Ovary (tissue), 9 donors: ENCODE results near the gene CTNNAL1. TPM values are rescaled to one million over a fixed set of nuclear protein-coding genes. Genes with fewer than 3 reads are reported as not detected.
"Not testable (repeated sequence)": the region's sequence is repeated elsewhere in the genome, so short reads cannot be mapped to it uniquely, and the experiment has no call there.

Experiments
- DNase-seq, 5 donors: peaks; one replicate each; pipeline ENCODE4 v3.0.0-alpha.2; 2019 to 2020
- H3K27ac ChIP-seq, 2 donors: fragments of 200-600 bp; one replicate each; pipeline versions ENCODE4 v1.5.1 to v1.8.0; 2019 to 2022
- H3K27me3 ChIP-seq: fragments of 200-600 bp; one replicate; pipeline ENCODE4 v1.8.0; 2022
- H3K36me3 ChIP-seq: fragments of 200-600 bp; sonication (generic); one replicate; pipeline ENCODE4 v1.5.1; 2019
- H3K4me1 ChIP-seq: one replicate; pipeline ENCODE4 v1.8.1; 2013; ENCODE audit warnings: mild to moderate bottlenecking, moderate library complexity; ENCODE audit not compliant: insufficient read depth
- H3K4me3 ChIP-seq: fragments of 200-600 bp; sonication (generic); one replicate; pipeline ENCODE4 v1.5.1; 2017
- H3K9me3 ChIP-seq, 2 donors: fragments of 200-600 bp in 1 of 2; sonication (generic) in 1 of 2; one replicate each; pipeline versions ENCODE4 v1.5.1 to v1.8.1; 2013 to 2019; ENCODE audit warnings: mild to moderate bottlenecking in 1 of 2, moderate library complexity in 1 of 2
- CTCF ChIP-seq, 3 donors: fragments of 450-650 bp in 2 of 3; fragments of 200-600 bp in 1 of 3; IDR thresholded peaks; one replicate each; pipeline versions ENCODE4 v1.5.1 to v1.8.0; 2016 to 2022; ENCODE audit warnings: antibody characterized with exemption in 3 of 3, mild to moderate bottlenecking in 1 of 3
- EP300 ChIP-seq: sonication (generic); formaldehyde crosslinking; IDR thresholded peaks from one replicate; pipeline ENCODE4 v1.6.1; 2017; ENCODE audit warnings: antibody characterized with exemption
- POLR2A ChIP-seq: fragments of 450-650 bp; IDR thresholded peaks from one replicate; pipeline ENCODE4 v1.6.1; 2017; ENCODE audit warnings: antibody characterized with exemption, mild to moderate bottlenecking, moderate library complexity
- WGBS, 3 donors: extraction: QIAGEN DNeasy Blood & Tissue Kit in 1 of 3; methylation state at CpG; one replicate each; pipeline versions ENCODE4 v1.1.5 to v1.1.7; 2013 to 2017; 5-methylcytosine and 5-hydroxymethylcytosine counted together
- intact Hi-C, 4 donors: fragments of 100-400 bp; cut with DNase I; formaldehyde crosslinking; loops; one replicate each; pipeline versions ENCODE4 v1.11.0 to v1.15.1; 2022 to 2023
- polyA plus RNA-seq, 2 donors: library from polyadenylated mRNA; stranded (reverse); fragments of 200-250 nt in 1 of 2; fragments of 350-450 nt in 1 of 2; fragmentation: Illumina TruSeq in 1 of 2; extraction: RNeasy Lipid Tissue Mini Kit (QIAGEN cat#74804) in 1 of 2; gene quantifications; one replicate each; pipeline ENCODE4 v1.2.3, GENCODE V29; 2013 to 2014
- total RNA-seq, 7 donors: library from RNA; depleted of rRNA in 2 of 7; stranded (reverse); fragments of >200 nt in 2 of 7; fragmentation: NEBNext Ultra II Directional in 3 of 7; extraction: Animal tissue kit (Norgen Biotek cat#: 25700) in 3 of 7; gene quantifications; one replicate each; pipeline versions ENCODE4 v1.1.0 to v1.2.4, GENCODE V29; 2016 to 2023
- donor health status: DM: no; HTN: no; CAD: no; lungs with moderate emphysema.
- donor health status: DM: no; HTN: no; CAD: no.
- donor health status: Bipolar disorder and iron deficiency.
- donor health status: DM: yes; HTN: yes; CAD: no.
- donor health status: DM: no; HTN: no; CAD: no.
- donor health status: DM: yes; HTN: yes; CAD: no.

CTNNAL1 gene
- total and polyA plus RNA-seq, 9 donors, result 82.4 to 238 (median 137) TPM

DNA sequence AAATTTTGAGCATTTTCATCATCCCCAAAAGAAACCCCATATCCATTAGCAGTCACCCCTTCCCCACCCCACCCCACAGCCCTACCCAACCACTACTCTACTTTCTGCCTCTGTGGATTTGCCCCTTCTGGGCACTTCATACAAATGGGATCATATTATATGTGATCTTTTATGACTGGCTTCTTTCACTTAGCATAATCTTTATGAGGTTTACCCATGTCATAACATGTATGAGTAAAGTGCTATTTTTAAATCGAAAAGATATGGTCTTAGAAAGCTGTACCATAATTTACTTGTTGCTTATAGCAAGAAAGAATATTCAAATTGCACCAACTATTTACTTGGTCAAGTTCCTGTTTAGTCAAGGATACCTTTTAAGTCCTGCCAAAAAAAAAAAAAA, 92.1 kb downstream of the CTNNAL1 start:
- Histone ChIP-seq H3K27ac (no peak overlapping the region), H3K4me3 (no peak overlapping the region), H3K9me3 (no peaks in the 10 kb centered on the region), H3K4me1 (no peaks in the 10 kb centered on the region), H3K36me3 (no peaks in the 10 kb centered on the region), H3K27me3 (no peaks in the 10 kb centered on the region)
- no peak for DNase-seq
- TF ChIP-seq POLR2A, result no peak
- no peak for TF ChIP-seq EP300
- no peak for TF ChIP-seq CTCF (IDR thresholded peaks at IDR 0.05)
- intact Hi-C loops, result no loop called here
- 88 to 92% (median 89%) methylated on average over 1 of the region's 1 CpG for WGBS, 3 donors

GRCh38 chr9:108920401-108920800, 92.9 kb downstream of the CTNNAL1 start:
- H3K4me1 ChIP-seq, H3K4me3 ChIP-seq, H3K36me3 ChIP-seq, H3K9me3 ChIP-seq, intact Hi-C loops, DNase-seq, H3K27ac ChIP-seq, H3K27me3 ChIP-seq: not testable (repeated sequence)
- 86 to 91% (median 91%) methylated on average over 1 of the region's 1 CpG for WGBS, 3 donors

DNA sequence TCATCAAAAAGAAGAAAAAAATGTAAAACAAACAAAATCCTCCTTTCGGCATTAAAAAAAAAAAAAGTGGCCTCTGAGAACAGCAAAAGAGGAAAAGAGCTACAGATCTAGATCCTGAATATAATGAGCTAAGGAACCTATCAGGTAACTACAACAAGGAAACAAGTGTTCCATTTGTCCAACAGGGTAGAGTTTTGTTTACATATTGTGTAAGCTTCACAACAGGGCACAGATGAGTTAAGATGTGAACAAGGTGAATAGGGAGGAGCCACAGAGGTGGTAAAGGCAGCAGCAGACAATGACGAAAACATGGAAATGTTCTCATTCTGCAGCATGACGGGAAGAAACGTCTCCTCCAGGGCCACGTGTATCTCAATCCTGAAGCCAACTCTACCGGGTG, 93.8 kb downstream of the CTNNAL1 start:
- WGBS, 3 donors, result 80 to 87% (median 82%) methylated on average over 6 of the region's 6 CpGs
- no peak overlapping the region for H3K4me3 ChIP-seq
- H3K9me3 ChIP-seq, result no peaks in the 10 kb centered on the region
- no peaks in the 10 kb centered on the region for H3K27me3 ChIP-seq
- intact Hi-C loops, result no loop called here
- no peaks in the 10 kb centered on the region for H3K36me3 ChIP-seq
- H3K27ac ChIP-seq, result no peak overlapping the region
- TF ChIP-seq EP300 (no peak), POLR2A (no peak), CTCF (IDR thresholded peaks at IDR 0.05) (no peak)
- H3K4me1 ChIP-seq, result no peaks in the 10 kb centered on the region
- DNase-seq, result no peak

- H3K27ac ChIP-seq, result no peak overlapping the region
- H3K4me1 ChIP-seq, result no peaks in the 10 kb centered on the region
- H3K36me3 ChIP-seq, result no peaks in the 10 kb centered on the region
- DNase-seq, result no peak
- no peaks in the 10 kb centered on the region for H3K27me3 ChIP-seq
- TF ChIP-seq POLR2A (no peak), CTCF (IDR thresholded peaks at IDR 0.05) (no peak), EP300 (no peak)
- intact Hi-C loops, result no loop called here
- H3K9me3 ChIP-seq, result no peaks in the 10 kb centered on the region
- WGBS, 3 donors, result 94 to 98% (median 96%) methylated on average over 5 of the region's 5 CpGs
- H3K4me3 ChIP-seq, result no peak overlapping the region
Measured at GRCh38 chr9:108913391-108913790, 99.9 kb downstream of the CTNNAL1 start.

DNA sequence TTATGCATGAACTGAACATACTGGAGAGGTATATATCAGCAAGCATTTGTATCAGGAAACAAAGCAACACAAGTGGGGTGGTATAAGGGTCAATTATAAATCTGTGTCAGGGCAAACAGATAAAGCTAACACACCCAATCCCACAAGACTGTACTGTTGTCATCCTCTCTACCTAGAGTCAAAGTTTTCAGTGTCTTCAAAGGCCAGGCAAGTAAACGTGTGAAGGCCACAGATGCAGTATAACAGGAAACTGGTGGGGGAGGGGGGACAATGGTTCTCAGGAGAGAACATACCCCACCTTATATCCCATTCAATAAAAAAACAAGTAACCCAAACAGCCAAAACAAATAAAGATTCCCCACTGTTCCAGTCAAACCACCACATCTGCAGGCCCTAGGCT, 101.5 kb downstream of the CTNNAL1 start:
- intact Hi-C loops, result no loop called here

More for the DNA sequence above, 101.5 kb downstream of the CTNNAL1 start:
- Histone ChIP-seq H3K4me1 (no peaks in the 10 kb centered on the region), H3K9me3 (no peaks in the 10 kb centered on the region), H3K27me3 (no peaks in the 10 kb centered on the region), H3K4me3 (no peak overlapping the region), H3K36me3 (no peaks in the 10 kb centered on the region), H3K27ac (no peak overlapping the region)
- 25 to 30% (median 30%) methylated on average over 1 of the region's 1 CpG for WGBS, 3 donors
- TF ChIP-seq POLR2A, result no peak
- TF ChIP-seq EP300, result no peak
- no peak for TF ChIP-seq CTCF (IDR thresholded peaks at IDR 0.05)
- no peak for DNase-seq
